Left ventricle myocardium inferior (tissue), 1 donor: Measurements from ENCODE around the gene USP34. TPM values are rescaled to one million over a fixed set of nuclear protein-coding genes. Genes with fewer than 3 reads are reported as not detected.

Experiments used
- DNase-seq: peaks from one replicate; pipeline ENCODE4 v3.0.0-alpha.2; 2020
- H3K27ac ChIP-seq: fragments of 200-600 bp; replicated peaks from 2 replicates; pipeline ENCODE4 v1.8.0; 2021
- H3K27me3 ChIP-seq: fragments of 200-600 bp; 2 replicates; pipeline ENCODE4 v1.8.0; 2021; ENCODE audit warnings: low read depth
- H3K36me3 ChIP-seq: fragments of 200-600 bp; 2 replicates; pipeline ENCODE4 v1.8.0; 2021
- H3K4me1 ChIP-seq: fragments of 200-600 bp; 2 replicates; pipeline ENCODE4 v1.8.0; 2021
- H3K4me3 ChIP-seq: fragments of 200-600 bp; 2 replicates; pipeline ENCODE4 v1.8.0; 2021; ENCODE audit warnings: mild to moderate bottlenecking, moderate library complexity
- H3K9me3 ChIP-seq: fragments of 200-600 bp; replicated peaks from 2 replicates; pipeline ENCODE4 v1.8.0; 2021
- CTCF ChIP-seq: fragments of 200-600 bp; IDR thresholded peaks from 2 replicates; pipeline ENCODE4 v1.8.0; 2021; ENCODE audit warnings: antibody characterized with exemption, mild to moderate bottlenecking, borderline replicate concordance
- intact Hi-C: fragments of 100-400 bp; cut with micrococcal nuclease; formaldehyde crosslinking; loops from one replicate; pipeline ENCODE4 v1.11.0; 2022
- total RNA-seq: library from RNA; stranded (reverse); fragmentation: NEBNext Ultra II Directional; extraction: Animal tissue kit (Norgen Biotek cat#: 25700); gene quantifications from one replicate; pipeline ENCODE4 v1.2.1, GENCODE V29; 2021
- donor health status: DM: no; HTN: yes; CAD: no; lungs with severe emphysema.

Gene USP34
- total RNA-seq, 1 donor from 2014 or later, result 50.0 TPM

- DNase-seq, result no peak
- Histone ChIP-seq H3K27ac (no peak overlapping the region), H3K9me3 (no peaks in the 10 kb centered on the region), H3K36me3 (peaks cover 59% of the 10 kb centered on the region), H3K27me3 (no peaks in the 10 kb centered on the region), H3K4me1 (no peaks in the 10 kb centered on the region), H3K4me3 (no peak overlapping the region)
- no peak for TF ChIP-seq CTCF
- intact Hi-C loops, result no loop called here
Observed at GRCh38 chr2:61371027-61371426, 99.9 kb downstream of the USP34 start.

- no peak for DNase-seq
- H3K36me3 ChIP-seq, result peaks cover 41% of the 10 kb centered on the region
Observed at GRCh38 chr2:61368687-61369665, 101.9 kb downstream of the USP34 start.

GRCh38 chr2:61367177-61367576 lies 103.7 kb downstream of the USP34 start:
- Histone ChIP-seq H3K4me3 (no peak overlapping the region), H3K4me1 (no peaks in the 10 kb centered on the region), H3K36me3 (peaks cover 50% of the 10 kb centered on the region), H3K27me3 (no peaks in the 10 kb centered on the region), H3K9me3 (no peaks in the 10 kb centered on the region), H3K27ac (no peak overlapping the region)
- TF ChIP-seq CTCF, result no peak
- no peak for DNase-seq
- intact Hi-C loops, result no loop called here

More at GRCh38 chr2:61368687-61369665, 101.9 kb downstream of the USP34 start:
- H3K27me3 ChIP-seq, result no peaks in the 10 kb centered on the region
- no peak for TF ChIP-seq CTCF
- H3K4me3 ChIP-seq, result no peak overlapping the region
- intact Hi-C loops, result no loop called here
- H3K27ac ChIP-seq, result no peak overlapping the region
- no peaks in the 10 kb centered on the region for H3K9me3 ChIP-seq
- H3K4me1 ChIP-seq, result no peaks in the 10 kb centered on the region

GRCh38 chr2:61363580-61363979 lies 107.3 kb downstream of the USP34 start:
- no peak for DNase-seq
- Histone ChIP-seq H3K9me3 (no peaks in the 10 kb centered on the region), H3K27me3 (no peaks in the 10 kb centered on the region), H3K36me3 (peaks cover 28% of the 10 kb centered on the region), H3K27ac (no peak overlapping the region), H3K4me3 (no peak overlapping the region), H3K4me1 (peaks cover 17% of the 10 kb centered on the region)
- TF ChIP-seq CTCF, result no peak
- intact Hi-C loops, result no loop called here

GRCh38 chr2:61362873-61363272 lies 108.0 kb downstream of the USP34 start:
- no peaks in the 10 kb centered on the region for H3K27me3 ChIP-seq
- H3K9me3 ChIP-seq, result no peaks in the 10 kb centered on the region
- no peak for DNase-seq
- no peak for TF ChIP-seq CTCF
- peaks cover 27% of the 10 kb centered on the region for H3K36me3 ChIP-seq
- intact Hi-C loops, result no loop called here
- H3K4me1 ChIP-seq, result peaks cover 24% of the 10 kb centered on the region
- no peak overlapping the region for H3K27ac ChIP-seq
- H3K4me3 ChIP-seq, result no peak overlapping the region
